PFSK-1 (cell line): ENCODE data around the gene LDLRAD4.

ENCODE experiments used
- POLR2AphosphoS5 ChIP-seq: IDR thresholded peaks from 2 replicates; pipeline ENCODE4 v1.6.1; 2012; ENCODE audit warnings: low read depth, mild to moderate bottlenecking, control low read depth, low read length, moderate library complexity
- REST ChIP-seq, 2 experiments: IDR thresholded peaks; 2 replicates each; pipeline versions ENCODE4 v1.6.1 to v1.8.0; 2011 to 2012; ENCODE audit warnings: low read depth in 2 of 2, low read length in 2 of 2, control low read depth in 1 of 2, inconsistent platforms in 1 of 2, mild to moderate bottlenecking in 1 of 2, moderate library complexity in 1 of 2; ENCODE audit not compliant: insufficient read depth in 1 of 2
- TAF1 ChIP-seq: IDR thresholded peaks from 2 replicates; pipeline ENCODE4 v1.6.1; 2012; ENCODE audit warnings: low read length, control low read depth, borderline replicate concordance; ENCODE audit not compliant: insufficient read depth

GRCh38 chr18:13542520-13542847 lies 323.9 kb downstream of the LDLRAD4 start:
- TF ChIP-seq POLR2AphosphoS5 (no peak), REST (IDR thresholded peaks at IDR 0.05; ENCODE audit: insufficient read depth in 1 of 2, low read depth in 2 of 2, low read length in 2 of 2) (no peak), TAF1 (no peak)
